ENCODE data around the gene IBSP.

DNA sequence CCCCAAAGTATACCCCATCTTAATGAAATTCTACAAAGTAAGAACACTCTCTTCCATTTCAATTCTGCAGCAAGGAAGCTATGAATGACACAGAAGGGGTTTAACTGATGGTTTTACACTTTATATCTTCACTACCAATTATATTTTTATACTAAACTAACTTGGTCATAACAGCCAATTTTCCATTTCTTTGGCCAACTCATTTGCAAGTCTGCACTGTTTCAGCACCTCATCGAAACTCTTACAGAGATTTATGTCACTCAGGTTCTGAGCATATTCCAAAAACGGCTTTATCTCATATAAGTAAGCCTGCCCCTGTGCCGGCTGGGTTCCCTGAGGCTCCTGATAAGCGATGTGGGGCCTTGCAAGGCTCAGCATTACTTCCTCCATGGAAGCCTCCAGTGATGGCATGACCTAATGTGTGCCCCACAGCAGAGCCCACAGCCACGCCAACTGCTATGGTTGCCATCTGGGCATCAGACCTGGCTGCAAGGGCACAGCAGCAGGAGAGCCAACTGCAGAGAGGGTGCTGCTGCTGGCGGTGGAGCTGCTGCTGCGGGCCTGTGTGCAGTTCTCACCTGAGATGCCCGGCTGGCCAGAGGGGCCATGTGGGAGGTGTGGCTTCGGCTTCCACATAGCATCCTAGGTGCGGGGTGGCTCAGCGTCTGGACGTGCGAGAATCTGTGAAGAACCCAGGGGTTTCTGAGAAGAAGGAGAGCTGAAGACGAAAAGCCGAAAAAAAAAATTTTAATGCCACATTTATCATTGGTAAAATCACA, 13.4 kb upstream of the IBSP start:
- TF ChIP-seq, protein P1, sequence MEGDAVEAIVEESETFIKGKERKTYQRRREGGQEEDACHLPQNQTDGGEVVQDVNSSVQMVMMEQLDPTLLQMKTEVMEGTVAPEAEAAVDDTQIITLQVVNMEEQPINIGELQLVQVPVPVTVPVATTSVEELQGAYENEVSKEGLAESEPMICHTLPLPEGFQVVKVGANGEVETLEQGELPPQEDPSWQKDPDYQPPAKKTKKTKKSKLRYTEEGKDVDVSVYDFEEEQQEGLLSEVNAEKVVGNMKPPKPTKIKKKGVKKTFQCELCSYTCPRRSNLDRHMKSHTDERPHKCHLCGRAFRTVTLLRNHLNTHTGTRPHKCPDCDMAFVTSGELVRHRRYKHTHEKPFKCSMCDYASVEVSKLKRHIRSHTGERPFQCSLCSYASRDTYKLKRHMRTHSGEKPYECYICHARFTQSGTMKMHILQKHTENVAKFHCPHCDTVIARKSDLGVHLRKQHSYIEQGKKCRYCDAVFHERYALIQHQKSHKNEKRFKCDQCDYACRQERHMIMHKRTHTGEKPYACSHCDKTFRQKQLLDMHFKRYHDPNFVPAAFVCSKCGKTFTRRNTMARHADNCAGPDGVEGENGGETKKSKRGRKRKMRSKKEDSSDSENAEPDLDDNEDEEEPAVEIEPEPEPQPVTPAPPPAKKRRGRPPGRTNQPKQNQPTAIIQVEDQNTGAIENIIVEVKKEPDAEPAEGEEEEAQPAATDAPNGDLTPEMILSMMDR (conservative IDR thresholded peaks at IDR 0.05; ENCODE audit: low read length) = no peak
- TF ChIP-seq EZH2phosphoT487 (IDR thresholded peaks at IDR 0.05; ENCODE audit: borderline replicate concordance) = no peak
